Type B pancreatic cell (in vitro differentiated cells): Measurements from ENCODE around the gene CCDC9B. TPM values are rescaled to one million over a fixed set of nuclear protein-coding genes. Genes with fewer than 3 reads are reported as not detected.
A peak's percentile ranks its signal among the peaks of the same experiment; 100 is the strongest.

Experiments used
- DNase-seq: peaks from one replicate; pipeline ENCODE4 v3.0.0; 2021; ENCODE audit warnings: mixed read lengths; ENCODE audit not compliant: unreplicated experiment; ENCODE audit errors: extremely low spot score
- H3K27ac Mint-ChIP-seq: 2 replicates; pipeline ENCODE4 v1.8.0; 2021; ENCODE audit warnings: mild to moderate bottlenecking, mixed read lengths
- H3K27me3 Mint-ChIP-seq: 2 replicates; pipeline ENCODE4 v1.8.0; 2021; ENCODE audit warnings: mixed read lengths
- H3K36me3 Mint-ChIP-seq: 2 replicates; pipeline ENCODE4 v1.8.0; 2021; ENCODE audit warnings: mixed read lengths
- H3K4me1 Mint-ChIP-seq: one replicate; pipeline ENCODE4 v1.8.0; 2021; ENCODE audit warnings: mixed read lengths; ENCODE audit not compliant: unreplicated experiment
- H3K4me3 Mint-ChIP-seq: 2 replicates; pipeline ENCODE4 v1.8.0; 2021; ENCODE audit warnings: mild to moderate bottlenecking, mixed read lengths
- H3K9me3 Mint-ChIP-seq: 2 replicates; pipeline ENCODE4 v1.8.0; 2021; ENCODE audit warnings: mixed read lengths
- total RNA-seq: library from RNA; stranded (reverse); gene quantifications from 2 replicates; pipeline ENCODE4 v1.2.1, GENCODE V29; 2021; ENCODE audit warnings: low replicate concordance
- TF ChIP-seq, protein P1 (sequence below): fragments of 200-600 bp; sonication (generic); conservative IDR thresholded peaks from 2 replicates; pipeline ENCODE4 v1.5.0; 2021; ENCODE audit warnings: antibody characterized with exemption, mild to moderate bottlenecking

The CCDC9B gene
- total RNA-seq, 1 donor from 2014 or later = 2.4 TPM

DNA sequence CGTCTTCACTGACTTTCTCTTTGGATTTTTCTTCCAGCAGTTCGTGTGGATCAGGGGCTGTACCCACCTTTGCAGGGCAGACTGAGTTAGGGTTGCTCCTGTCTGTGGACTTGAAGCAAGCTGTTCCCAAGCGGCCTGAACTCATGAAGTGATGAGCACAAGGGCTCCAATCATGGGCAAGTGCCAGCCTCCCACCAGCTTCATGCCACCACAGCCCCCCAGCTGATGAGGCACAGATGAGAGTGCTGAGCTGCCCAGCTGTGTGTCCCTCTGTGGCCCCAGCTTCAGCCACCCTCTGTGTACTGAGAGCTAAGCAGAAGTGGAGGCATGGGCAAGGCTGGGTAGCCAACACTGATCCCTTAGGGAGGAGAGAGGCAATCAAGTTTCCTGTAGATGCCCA, 29.7 kb downstream of the CCDC9B start:
- no peaks in the 10 kb centered on the region for H3K36me3 Mint-ChIP-seq
- H3K9me3 Mint-ChIP-seq = no peaks in the 10 kb centered on the region
- no peak overlapping the region for H3K27ac Mint-ChIP-seq
- H3K4me3 Mint-ChIP-seq = no peak overlapping the region
- TF ChIP-seq, protein P1, sequence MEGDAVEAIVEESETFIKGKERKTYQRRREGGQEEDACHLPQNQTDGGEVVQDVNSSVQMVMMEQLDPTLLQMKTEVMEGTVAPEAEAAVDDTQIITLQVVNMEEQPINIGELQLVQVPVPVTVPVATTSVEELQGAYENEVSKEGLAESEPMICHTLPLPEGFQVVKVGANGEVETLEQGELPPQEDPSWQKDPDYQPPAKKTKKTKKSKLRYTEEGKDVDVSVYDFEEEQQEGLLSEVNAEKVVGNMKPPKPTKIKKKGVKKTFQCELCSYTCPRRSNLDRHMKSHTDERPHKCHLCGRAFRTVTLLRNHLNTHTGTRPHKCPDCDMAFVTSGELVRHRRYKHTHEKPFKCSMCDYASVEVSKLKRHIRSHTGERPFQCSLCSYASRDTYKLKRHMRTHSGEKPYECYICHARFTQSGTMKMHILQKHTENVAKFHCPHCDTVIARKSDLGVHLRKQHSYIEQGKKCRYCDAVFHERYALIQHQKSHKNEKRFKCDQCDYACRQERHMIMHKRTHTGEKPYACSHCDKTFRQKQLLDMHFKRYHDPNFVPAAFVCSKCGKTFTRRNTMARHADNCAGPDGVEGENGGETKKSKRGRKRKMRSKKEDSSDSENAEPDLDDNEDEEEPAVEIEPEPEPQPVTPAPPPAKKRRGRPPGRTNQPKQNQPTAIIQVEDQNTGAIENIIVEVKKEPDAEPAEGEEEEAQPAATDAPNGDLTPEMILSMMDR = no peak
- H3K27me3 Mint-ChIP-seq = peaks cover 42% of the 10 kb centered on the region
- no peak for DNase-seq
- H3K4me1 Mint-ChIP-seq = peaks cover 22% of the 10 kb centered on the region

DNA sequence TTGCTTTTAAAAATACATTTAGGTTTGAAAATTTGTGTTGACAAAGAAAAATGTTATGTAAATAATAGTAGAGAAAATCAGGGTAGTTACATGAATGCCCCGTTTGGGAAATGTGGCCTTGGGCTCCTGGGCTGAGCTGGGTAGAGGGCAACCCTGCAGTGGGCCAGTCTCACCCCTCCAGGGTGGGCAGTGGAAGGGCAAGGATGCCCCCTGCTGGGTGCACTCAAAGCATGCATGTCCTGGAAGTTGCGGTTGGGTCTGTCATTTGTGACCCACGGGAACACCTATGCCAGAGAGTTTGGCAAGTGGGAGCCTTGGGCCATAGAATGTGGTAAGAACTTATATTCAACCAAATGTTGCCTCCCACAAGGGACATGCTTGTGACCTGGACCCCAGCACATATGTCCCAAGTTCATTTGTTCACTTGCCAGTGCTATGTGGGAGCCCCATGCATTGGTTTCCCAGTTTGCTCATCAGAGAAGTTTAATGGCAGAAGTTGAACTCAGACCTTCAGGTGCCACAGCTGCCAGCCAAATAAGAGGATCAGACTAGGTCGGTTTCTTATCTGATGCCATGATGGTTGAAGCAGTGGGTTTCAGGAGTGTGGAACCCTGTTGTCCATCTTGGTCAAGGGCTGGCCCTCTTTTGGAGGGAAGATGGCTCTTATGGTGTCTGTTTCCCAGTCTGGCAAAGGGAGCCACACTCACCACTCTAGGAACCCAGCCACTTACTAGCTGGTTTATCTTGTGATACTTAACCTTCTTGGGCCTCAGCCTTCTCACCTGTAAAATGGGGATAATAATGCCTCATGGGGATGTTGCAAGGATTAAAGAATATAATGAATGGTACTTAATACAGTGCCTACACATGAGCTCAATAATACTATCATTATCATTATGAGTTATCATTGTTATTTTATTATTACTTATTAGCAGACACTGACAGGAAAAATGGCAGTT, 30.5 kb downstream of the CCDC9B start:
- no peak for DNase-seq
- H3K9me3 Mint-ChIP-seq = no peaks in the 10 kb centered on the region
- H3K36me3 Mint-ChIP-seq = no peaks in the 10 kb centered on the region
- peaks cover 22% of the 10 kb centered on the region for H3K4me1 Mint-ChIP-seq
- H3K4me3 Mint-ChIP-seq = no peak overlapping the region
- peaks cover 35% of the 10 kb centered on the region for H3K27me3 Mint-ChIP-seq
- H3K27ac Mint-ChIP-seq = no peak overlapping the region
- TF ChIP-seq, protein P1 = peak; percentile 88

DNA sequence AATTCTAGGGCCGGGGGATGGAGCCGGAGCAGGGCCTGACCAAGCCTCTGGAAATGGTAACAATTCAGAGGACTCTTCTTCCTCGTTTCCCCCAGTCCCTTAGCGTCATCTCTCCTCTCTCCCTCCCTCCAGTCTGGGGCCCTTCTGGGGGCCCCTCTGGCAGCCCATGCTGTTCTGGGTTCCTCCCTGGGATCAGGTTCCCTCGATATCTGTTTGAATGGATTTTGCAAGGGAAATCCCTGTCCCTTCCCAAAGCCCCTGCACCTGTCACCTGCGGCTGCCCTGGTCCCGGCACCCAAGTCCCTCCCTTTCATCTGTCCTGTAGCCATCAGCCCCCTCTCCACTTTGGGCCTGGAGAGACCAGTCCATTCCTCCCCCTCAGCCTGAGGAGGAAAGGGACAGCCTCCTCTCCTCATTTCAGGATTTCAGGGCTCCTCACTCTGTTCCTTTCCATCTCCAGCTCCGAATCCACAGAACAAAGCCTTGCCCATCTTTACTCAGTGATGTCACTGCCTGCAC, 31.3 kb downstream of the CCDC9B start:
- no peaks in the 10 kb centered on the region for H3K36me3 Mint-ChIP-seq
- H3K9me3 Mint-ChIP-seq = no peaks in the 10 kb centered on the region
- DNase-seq = no peak
- no peak overlapping the region for H3K27ac Mint-ChIP-seq
- peaks cover 22% of the 10 kb centered on the region for H3K4me1 Mint-ChIP-seq
- H3K27me3 Mint-ChIP-seq = peaks cover 36% of the 10 kb centered on the region
- TF ChIP-seq, protein P1 = no peak
- no peak overlapping the region for H3K4me3 Mint-ChIP-seq

GRCh38 chr15:40307421-40308211, 33.1 kb downstream of the CCDC9B start, which contains the start of gene PLCB2:
PLCB2 (minus strand) TSS chr15:40307935; CDS start chr15:40307672, 263 bp downstream.
- Mint-ChIP-seq H3K27me3 (peaks cover 40% of the 10 kb centered on the region), H3K9me3 (no peaks in the 10 kb centered on the region), H3K4me1 (peaks cover 13% of the 10 kb centered on the region), H3K36me3 (no peaks in the 10 kb centered on the region), H3K27ac (no peak within 1 kb of the TSS), H3K4me3 (no peak within 1 kb of the TSS)
- DNase-seq = no peak
- TF ChIP-seq, protein P1 = peak; percentile 32

DNA sequence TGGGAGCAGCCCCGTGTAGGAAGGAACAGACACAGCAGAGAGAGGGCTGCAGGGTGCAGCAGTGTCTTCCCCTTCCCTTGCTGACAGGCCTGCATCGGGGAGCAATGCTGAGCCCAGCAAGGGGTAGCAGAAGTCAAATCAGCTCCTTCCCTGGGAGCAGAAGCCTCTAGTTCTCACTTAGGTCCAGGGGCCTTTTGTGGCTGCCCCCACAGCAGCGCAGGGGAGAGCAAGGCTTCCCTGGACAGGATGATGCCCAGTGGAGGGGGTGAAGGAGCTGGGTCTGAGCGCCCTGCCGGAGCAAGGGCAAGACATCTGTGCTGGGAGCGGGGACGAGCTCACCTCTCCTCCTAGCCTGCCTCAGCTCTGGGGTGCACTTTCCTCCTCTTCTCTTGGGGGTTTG, 33.8 kb downstream of the CCDC9B start:
- Mint-ChIP-seq H3K4me3 (no peak overlapping the region), H3K9me3 (no peaks in the 10 kb centered on the region), H3K27ac (no peak overlapping the region), H3K27me3 (peaks cover 33% of the 10 kb centered on the region), H3K36me3 (no peaks in the 10 kb centered on the region), H3K4me1 (peaks cover 13% of the 10 kb centered on the region)
- TF ChIP-seq, protein P1 = no peak
- no peak for DNase-seq
